ENCODE data around the gene TMEM225B. TPM values are rescaled to one million over a fixed set of nuclear protein-coding genes. Genes with fewer than 3 reads are reported as not detected.
"Not testable (repeated sequence)": the region's sequence is repeated elsewhere in the genome, so short reads cannot be mapped to it uniquely, and the experiment has no call there.

The TMEM225B gene
- total RNA-seq, 2 donors from 2014 or later: 2.2 TPM; not detected in 1

DNA sequence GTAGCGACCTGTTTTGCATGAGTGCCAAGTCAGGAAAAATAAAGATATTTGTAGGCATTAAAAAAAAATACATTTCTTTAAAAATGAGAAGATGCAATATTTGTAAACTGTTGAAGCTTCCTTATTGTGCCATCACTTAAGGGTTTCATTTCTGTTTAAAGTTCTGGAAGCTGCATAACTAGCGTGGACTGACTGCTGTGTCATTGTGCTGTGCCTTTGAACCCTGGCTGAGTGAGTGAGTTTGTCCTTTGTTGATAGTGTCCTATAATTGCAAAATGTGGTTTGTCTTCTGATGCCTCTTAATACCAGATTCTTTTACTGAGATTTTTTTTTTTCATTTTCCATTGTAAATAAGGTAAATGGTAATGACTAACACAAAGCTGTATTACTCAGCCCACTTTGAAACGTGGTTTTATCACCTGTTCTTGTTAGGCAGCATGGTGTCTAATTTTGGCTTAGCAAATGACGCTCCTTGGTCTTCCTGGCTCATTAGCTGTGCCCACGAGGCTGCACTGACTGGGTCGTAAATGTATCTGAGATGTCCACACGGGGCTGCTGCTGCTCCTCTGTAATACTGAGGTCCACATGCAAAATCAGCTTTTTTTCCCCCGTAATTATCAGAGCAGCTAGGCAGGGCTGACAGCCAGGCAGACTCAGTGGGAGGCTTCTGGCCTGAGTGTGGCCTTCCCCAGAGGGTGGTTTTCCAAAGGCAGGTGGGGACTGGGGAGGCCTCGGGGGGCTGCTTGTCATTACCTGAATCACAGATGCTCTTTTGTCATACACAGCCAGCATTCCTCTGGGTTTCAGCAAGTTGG lies 33.4 kb downstream of the TMEM225B start:
- H3K27ac ChIP-seq: no peak overlapping the region

DNA sequence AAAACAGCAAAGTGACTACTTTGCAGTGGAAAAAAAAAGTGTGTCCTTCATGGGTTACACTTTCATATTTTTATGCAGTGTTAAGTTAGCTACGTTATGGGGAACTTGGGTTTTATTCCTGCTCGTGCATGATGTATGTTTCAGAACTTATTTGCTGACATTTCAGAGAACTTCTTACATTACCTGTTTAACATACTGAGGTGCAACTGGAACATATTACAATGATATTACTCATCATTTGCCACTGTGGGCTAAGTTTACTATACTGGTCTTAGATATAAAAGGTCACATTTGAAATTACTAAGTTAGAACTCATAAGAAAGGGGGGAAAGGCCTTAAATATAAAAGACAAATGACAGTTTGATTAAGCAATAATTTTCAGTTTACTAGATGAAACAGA lies 39.3 kb downstream of the TMEM225B start:
- H3K27ac ChIP-seq; DNase-seq (ENCODE audit: low spot score); H3K4me1 ChIP-seq (ENCODE audit: control insufficient read depth in 1 of 2, low read depth in 2 of 2); H3K4me3 ChIP-seq; ATAC-seq (ENCODE audit: insufficient number of reproducible peaks, low FRiP score, low read depth); H3K27me3 ChIP-seq (replicated peaks; ENCODE audit: insufficient read depth); H3K9me3 ChIP-seq: not testable (repeated sequence)
- peaks cover 10% of the 10 kb centered on the region for H3K36me3 ChIP-seq

More for the DNA sequence above, 33.4 kb downstream of the TMEM225B start:
- Histone ChIP-seq H3K4me3 (no peak overlapping the region), H3K36me3 (peaks cover 41% of the 10 kb centered on the region), H3K27me3 (replicated peaks; ENCODE audit: insufficient read depth) (no peaks in the 10 kb centered on the region), H3K4me1 (ENCODE audit: control insufficient read depth in 1 of 2, low read depth in 2 of 2) (no peaks in the 10 kb centered on the region), H3K9me3 (no peaks in the 10 kb centered on the region)
- TF ChIP-seq, protein P1, sequence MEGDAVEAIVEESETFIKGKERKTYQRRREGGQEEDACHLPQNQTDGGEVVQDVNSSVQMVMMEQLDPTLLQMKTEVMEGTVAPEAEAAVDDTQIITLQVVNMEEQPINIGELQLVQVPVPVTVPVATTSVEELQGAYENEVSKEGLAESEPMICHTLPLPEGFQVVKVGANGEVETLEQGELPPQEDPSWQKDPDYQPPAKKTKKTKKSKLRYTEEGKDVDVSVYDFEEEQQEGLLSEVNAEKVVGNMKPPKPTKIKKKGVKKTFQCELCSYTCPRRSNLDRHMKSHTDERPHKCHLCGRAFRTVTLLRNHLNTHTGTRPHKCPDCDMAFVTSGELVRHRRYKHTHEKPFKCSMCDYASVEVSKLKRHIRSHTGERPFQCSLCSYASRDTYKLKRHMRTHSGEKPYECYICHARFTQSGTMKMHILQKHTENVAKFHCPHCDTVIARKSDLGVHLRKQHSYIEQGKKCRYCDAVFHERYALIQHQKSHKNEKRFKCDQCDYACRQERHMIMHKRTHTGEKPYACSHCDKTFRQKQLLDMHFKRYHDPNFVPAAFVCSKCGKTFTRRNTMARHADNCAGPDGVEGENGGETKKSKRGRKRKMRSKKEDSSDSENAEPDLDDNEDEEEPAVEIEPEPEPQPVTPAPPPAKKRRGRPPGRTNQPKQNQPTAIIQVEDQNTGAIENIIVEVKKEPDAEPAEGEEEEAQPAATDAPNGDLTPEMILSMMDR (IDR thresholded peaks at IDR 0.05): no peak
- no peak for DNase-seq (ENCODE audit: low spot score)
- ATAC-seq (ENCODE audit: insufficient number of reproducible peaks, low FRiP score, low read depth): no peak

DNA sequence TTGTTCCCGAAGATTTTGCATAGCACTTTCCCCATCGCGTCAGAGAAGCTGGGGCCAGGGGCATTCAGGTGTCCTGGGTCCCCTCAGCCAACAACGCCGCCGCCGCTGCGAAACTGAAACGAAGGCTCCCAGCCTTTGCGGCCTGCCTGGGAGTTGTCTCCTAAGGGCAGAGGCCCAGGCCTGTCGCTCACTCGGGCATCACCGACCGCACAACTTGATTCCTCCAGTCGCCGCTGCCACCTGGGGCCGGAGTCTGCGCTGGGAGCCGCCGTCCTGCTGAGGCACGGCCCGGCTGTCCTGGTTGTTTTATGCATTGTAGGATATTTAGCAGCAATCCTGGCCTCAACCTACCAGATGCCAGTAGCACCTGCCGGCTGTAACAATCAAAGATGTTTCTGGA lies 40.7 kb downstream of the TMEM225B start:
- no peaks in the 10 kb centered on the region for H3K9me3 ChIP-seq
- H3K27ac ChIP-seq: no peak overlapping the region
- H3K36me3 ChIP-seq: peaks cover 7% of the 10 kb centered on the region
- TF ChIP-seq, protein P1 (IDR thresholded peaks at IDR 0.05): no peak
- ATAC-seq (ENCODE audit: insufficient number of reproducible peaks, low FRiP score, low read depth) (no peak), DNase-seq (ENCODE audit: low spot score) (no peak)
- H3K27me3 ChIP-seq (replicated peaks; ENCODE audit: insufficient read depth): no peaks in the 10 kb centered on the region
- no peaks in the 10 kb centered on the region for H3K4me1 ChIP-seq (ENCODE audit: control insufficient read depth in 1 of 2, low read depth in 2 of 2)
- H3K4me3 ChIP-seq: no peak overlapping the region

DNA sequence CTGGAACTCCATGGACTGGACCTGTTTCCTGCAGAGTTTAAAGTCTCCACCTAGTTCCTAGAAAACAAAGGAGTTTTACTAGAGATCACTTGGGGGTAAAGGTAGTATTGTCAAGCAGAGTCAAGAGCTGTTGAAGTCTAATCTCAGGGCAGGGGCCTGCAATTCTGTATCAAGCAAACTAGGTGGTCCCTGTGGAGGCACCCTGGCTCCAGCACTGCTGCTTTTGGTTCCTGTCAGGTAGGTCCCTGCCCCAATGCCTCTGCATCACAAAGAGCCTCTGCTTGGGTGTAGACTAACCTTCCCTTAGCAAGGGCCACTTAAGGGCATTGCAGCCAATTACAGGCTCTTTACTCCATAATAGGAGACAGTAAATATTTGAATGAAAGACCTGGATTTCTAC lies 41.2 kb downstream of the TMEM225B start:
- Histone ChIP-seq H3K9me3 (no peaks in the 10 kb centered on the region), H3K4me3 (no peak overlapping the region), H3K27ac (no peak overlapping the region), H3K36me3 (peaks cover 5% of the 10 kb centered on the region), H3K4me1 (ENCODE audit: control insufficient read depth in 1 of 2, low read depth in 2 of 2) (no peaks in the 10 kb centered on the region), H3K27me3 (replicated peaks; ENCODE audit: insufficient read depth) (no peaks in the 10 kb centered on the region)
- no peak for DNase-seq (ENCODE audit: low spot score)
- no peak for ATAC-seq (ENCODE audit: insufficient number of reproducible peaks, low FRiP score, low read depth)
- TF ChIP-seq, protein P1 (IDR thresholded peaks at IDR 0.05): no peak

DNA sequence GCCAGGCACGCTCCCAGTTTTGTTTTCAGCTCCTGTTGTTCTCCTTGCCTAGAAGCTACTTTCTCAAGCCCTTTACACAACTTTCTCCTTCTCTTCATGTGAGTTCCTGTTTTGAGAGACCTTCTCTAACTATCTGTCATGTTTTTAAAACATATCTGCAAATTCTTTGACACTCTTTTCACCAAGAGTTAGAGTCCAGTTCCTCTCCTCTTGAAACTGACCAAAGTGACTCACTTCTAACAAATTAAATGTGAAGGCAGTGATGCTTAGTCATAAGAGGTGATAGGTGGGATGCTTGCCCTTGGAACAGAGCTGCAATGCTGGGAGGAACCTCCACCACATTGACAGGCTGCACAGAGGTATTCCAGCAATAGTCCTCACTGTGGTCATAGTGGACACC lies 44.0 kb downstream of the TMEM225B start:
- no peaks in the 10 kb centered on the region for H3K36me3 ChIP-seq
- no peak for DNase-seq (ENCODE audit: low spot score)
- no peaks in the 10 kb centered on the region for H3K4me1 ChIP-seq (ENCODE audit: control insufficient read depth in 1 of 2, low read depth in 2 of 2)
- no peak overlapping the region for H3K4me3 ChIP-seq
- no peak for ATAC-seq (ENCODE audit: insufficient number of reproducible peaks, low FRiP score, low read depth)
- TF ChIP-seq, protein P1 (IDR thresholded peaks at IDR 0.05): no peak
- H3K27ac ChIP-seq: no peak overlapping the region
- no peaks in the 10 kb centered on the region for H3K27me3 ChIP-seq (replicated peaks; ENCODE audit: insufficient read depth)
- no peaks in the 10 kb centered on the region for H3K9me3 ChIP-seq
